GM23338 (cell line): Measurements from ENCODE around the gene PACS2. TPM values are rescaled to one million over a fixed set of nuclear protein-coding genes. Genes with fewer than 3 reads are reported as not detected.

Source experiments
- ATAC-seq: fragments of 200-7000 bp; cut with Tn5 transposase; 3 replicates; pipeline ENCODE4 v1.9.1; 2020
- DNase-seq: peaks from one replicate; pipeline ENCODE4 v3.0.0-alpha.2; 2015; ENCODE audit warnings: low spot score
- H2AFZ ChIP-seq: fragments of 200-600 bp; sonication (generic); 2 replicates; pipeline ENCODE4 v1.8.0; 2016; ENCODE audit warnings: antibody characterized with exemption, mild to moderate bottlenecking, moderate library complexity
- H3F3A ChIP-seq: fragments of 200-600 bp; sonication (generic); replicated peaks from 2 replicates; pipeline ENCODE4 v1.8.0; 2017; ENCODE audit warnings: antibody characterized with exemption, mixed run types, low read depth
- H3K27ac ChIP-seq: fragments of 200-600 bp; sonication (generic); 2 replicates; pipeline ENCODE4 v1.6.1; 2016; ENCODE audit warnings: low read depth
- H3K27me3 ChIP-seq: fragments of 200-600 bp; sonication (generic); 2 replicates; pipeline ENCODE4 v1.8.0; 2016; ENCODE audit warnings: mild to moderate bottlenecking, mixed run types, moderate library complexity; ENCODE audit not compliant: insufficient read depth
- H3K36me3 ChIP-seq: fragments of 200-600 bp; sonication (generic); 2 replicates; pipeline ENCODE4 v1.8.0; 2016; ENCODE audit warnings: mild to moderate bottlenecking; ENCODE audit not compliant: insufficient read depth
- H3K4me1 ChIP-seq: fragments of 200-600 bp; sonication (generic); 2 replicates; pipeline ENCODE4 v1.8.0; 2016; ENCODE audit warnings: mild to moderate bottlenecking, moderate library complexity; ENCODE audit not compliant: insufficient read depth
- H3K4me2 ChIP-seq: fragments of 200-600 bp; sonication (generic); 2 replicates; pipeline ENCODE4 v1.7.1; 2017; ENCODE audit warnings: mixed run types
- H3K4me3 ChIP-seq: fragments of 200-600 bp; sonication (generic); 2 replicates; pipeline ENCODE4 v1.6.1; 2016; ENCODE audit warnings: mixed run types
- H3K79me2 ChIP-seq: fragments of 200-600 bp; sonication (generic); replicated peaks from 2 replicates; pipeline ENCODE4 v1.8.0; 2017; ENCODE audit warnings: mild to moderate bottlenecking; ENCODE audit not compliant: insufficient read depth
- H3K9me2 ChIP-seq: fragments of 200-600 bp; sonication (generic); 2 replicates; pipeline ENCODE4 v1.8.0; 2017; ENCODE audit not compliant: insufficient read depth
- H4K20me1 ChIP-seq: fragments of 200-600 bp; sonication (generic); replicated peaks from 2 replicates; pipeline ENCODE4 v1.8.0; 2017; ENCODE audit warnings: mild to moderate bottlenecking; ENCODE audit not compliant: insufficient read depth
- H3K27ac Mint-ChIP-seq: 2 replicates; pipeline ENCODE4 v1.8.0; 2020; ENCODE audit warnings: inconsistent platforms, mild to moderate bottlenecking, moderate library complexity, mixed read lengths
- H3K27me3 Mint-ChIP-seq: 3 replicates; pipeline ENCODE4 v1.8.0; 2022; ENCODE audit warnings: low read depth, mild to moderate bottlenecking, moderate library complexity, mixed read lengths, inconsistent platforms; ENCODE audit not compliant: insufficient read depth, poor library complexity
- H3K36me3 Mint-ChIP-seq: 3 replicates; pipeline ENCODE4 v1.8.0; 2021; ENCODE audit warnings: low read depth, mild to moderate bottlenecking, inconsistent platforms, moderate library complexity, mixed read lengths
- H3K4me1 Mint-ChIP-seq: 3 replicates; pipeline ENCODE4 v1.8.0; 2020; ENCODE audit warnings: mild to moderate bottlenecking, inconsistent platforms, mixed read lengths
- H3K4me3 Mint-ChIP-seq: 3 replicates; pipeline ENCODE4 v1.8.0; 2021; ENCODE audit warnings: moderate library complexity, mild to moderate bottlenecking, inconsistent platforms, mixed read lengths
- H3K9me3 Mint-ChIP-seq: 3 replicates; pipeline ENCODE4 v1.8.0; 2020; ENCODE audit warnings: moderate library complexity, mild to moderate bottlenecking, inconsistent platforms, mixed read lengths
- CREB1 ChIP-seq: fragments of 250-450 bp; sonication (Bioruptor Pico); IDR thresholded peaks from 2 replicates; pipeline ENCODE4 v1.5.0; 2020; ENCODE audit warnings: low read depth, mild to moderate bottlenecking, moderate library complexity
- CTCF ChIP-seq, 2 experiments: fragments of 200-600 bp in 1 of 2; sonication (generic) in 1 of 2; conservative IDR thresholded peaks; 2 replicates each; pipeline versions ENCODE4 v1.5.1 to v1.6.1; 2016 to 2017; ENCODE audit warnings: antibody characterized with exemption in 2 of 2, low read depth in 2 of 2, mild to moderate bottlenecking in 2 of 2, moderate library complexity in 1 of 2
- ETS1 ChIP-seq: IDR thresholded peaks from 2 replicates; pipeline ENCODE4 v1.6.1; 2016; ENCODE audit warnings: antibody characterized with exemption
- EZH2 ChIP-seq: fragments of 200-600 bp; sonication (generic); IDR thresholded peaks from one replicate; pipeline ENCODE4 v1.8.0; 2017; ENCODE audit warnings: antibody characterized with exemption, mild to moderate bottlenecking, low read depth; ENCODE audit not compliant: unreplicated experiment
- EZH2phosphoT487 ChIP-seq: fragments of 200-600 bp; sonication (generic); IDR thresholded peaks from one replicate; pipeline ENCODE4 v1.8.1; 2018; ENCODE audit warnings: antibody characterized with exemption; ENCODE audit not compliant: unreplicated experiment
- JUNB ChIP-seq: IDR thresholded peaks from one replicate; pipeline ENCODE4 v1.6.1; 2016; ENCODE audit warnings: antibody characterized with exemption; ENCODE audit not compliant: unreplicated experiment
- NANOG ChIP-seq: IDR thresholded peaks from 2 replicates; pipeline ENCODE4 v1.6.1; 2016; ENCODE audit warnings: antibody characterized with exemption, borderline replicate concordance
- POLR2AphosphoS5 ChIP-seq: IDR thresholded peaks from 2 replicates; pipeline ENCODE4 v1.6.1; 2016; ENCODE audit warnings: antibody characterized with exemption, low read depth
- REST ChIP-seq: IDR thresholded peaks from one replicate; pipeline ENCODE4 v1.6.1; 2018; ENCODE audit warnings: antibody characterized with exemption; ENCODE audit not compliant: unreplicated experiment
- STAT1 ChIP-seq: IDR thresholded peaks from one replicate; pipeline ENCODE4 v1.6.1; 2016; ENCODE audit warnings: antibody characterized with exemption; ENCODE audit not compliant: unreplicated experiment
- ZNF114 ChIP-seq: fragments of 250-450 bp; sonication (Bioruptor Pico); IDR thresholded peaks from 2 replicates; pipeline ENCODE4 v1.5.0; 2020; ENCODE audit warnings: mild to moderate bottlenecking, moderate library complexity
- ZNF331 ChIP-seq: fragments of 250-450 bp; sonication (Bioruptor Pico); IDR thresholded peaks from 2 replicates; pipeline ENCODE4 v1.5.0; 2020; ENCODE audit warnings: low read depth, mild to moderate bottlenecking, moderate library complexity
- polyA plus RNA-seq: library from polyadenylated mRNA; unstranded; fragments of >200 nt; fragmentation: Nextera tagmentation; extraction: Ambion mirVana; gene quantifications from 2 replicates; pipeline ENCODE4 v1.2.1, GENCODE V29; 2016
- total RNA-seq: library from RNA; depleted of rRNA; stranded (reverse); fragments of >200 nt; shearing (Covaris generic); gene quantifications from 2 replicates; pipeline ENCODE4 v1.2.3, GENCODE V29; 2014
- TF ChIP-seq, protein P1 (sequence below): fragments of 250-450 bp; sonication (Bioruptor Pico); IDR thresholded peaks from 2 replicates; pipeline ENCODE4 v1.5.0; 2020; ENCODE audit warnings: mild to moderate bottlenecking, moderate library complexity

The PACS2 gene
- total and polyA plus RNA-seq, 2 experiments from 2014 or later, result 22.5 to 79.0 TPM

DNA sequence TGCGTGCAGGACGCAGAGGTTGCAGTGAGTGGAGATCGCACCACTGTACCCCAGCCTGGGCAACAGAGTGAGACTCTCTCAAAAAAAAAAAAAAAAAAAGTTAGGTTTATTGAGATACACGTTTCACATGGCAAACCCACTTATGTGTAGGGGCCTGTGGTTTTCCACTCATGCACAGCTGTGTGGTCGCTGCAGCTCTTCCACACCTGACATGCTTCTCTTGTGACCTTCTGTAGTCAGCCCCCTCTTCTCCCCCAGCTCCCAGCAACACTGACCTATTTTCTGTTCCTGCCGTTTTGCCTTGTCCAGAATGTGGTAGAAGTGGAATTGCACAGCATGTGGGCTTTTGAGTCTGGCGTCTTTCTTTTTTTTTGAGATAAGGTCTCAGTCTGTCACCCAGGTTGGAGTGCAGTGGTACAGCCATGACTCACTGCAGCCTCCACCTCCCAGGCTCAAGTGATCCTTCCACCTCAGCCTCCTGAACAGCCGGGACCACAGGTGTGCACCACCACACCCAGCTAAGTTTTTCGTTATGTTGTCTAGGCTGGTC lies 113.5 kb downstream of the PACS2 start:
- Histone ChIP-seq H3K4me3 (no peak overlapping the region), H3K27me3 (no peaks in the 10 kb centered on the region), H3K4me1 (peaks cover 3% of the 10 kb centered on the region; the same call in 1 of the 2 replicates), H3K36me3 (no peaks in the 10 kb centered on the region), H3K4me2 (no peak overlapping the region), H3K79me2 (peaks cover 98% of the 10 kb centered on the region), H3K27ac (no peak overlapping the region), H2AFZ (no peak overlapping the region), H3F3A (0 out of 2 replicates have a peak, but pooled peaks cover 2% of the 10 kb centered on the region), H4K20me1 (peaks cover 86% of the 10 kb centered on the region), H3K9me2 (no peaks in the 10 kb centered on the region)
- no peak overlapping the region for H3K4me3 Mint-ChIP-seq
- H3K27ac Mint-ChIP-seq, result no peak overlapping the region
- TF ChIP-seq CREB1 (CRISPR knock-in tag) (no peak), EZH2 (no peak), EZH2phosphoT487 (no peak), REST (no peak), ZNF331 (CRISPR knock-in tag) (no peak), ETS1 (no peak), NANOG (no peak), POLR2AphosphoS5 (no peak), ZNF114 (CRISPR knock-in tag) (no peak), JUNB (no peak), CTCF (conservative IDR thresholded peaks at IDR 0.05; ENCODE audit: low read depth in 2 of 2) (no peak), STAT1 (no peak)
- TF ChIP-seq, protein P1, sequence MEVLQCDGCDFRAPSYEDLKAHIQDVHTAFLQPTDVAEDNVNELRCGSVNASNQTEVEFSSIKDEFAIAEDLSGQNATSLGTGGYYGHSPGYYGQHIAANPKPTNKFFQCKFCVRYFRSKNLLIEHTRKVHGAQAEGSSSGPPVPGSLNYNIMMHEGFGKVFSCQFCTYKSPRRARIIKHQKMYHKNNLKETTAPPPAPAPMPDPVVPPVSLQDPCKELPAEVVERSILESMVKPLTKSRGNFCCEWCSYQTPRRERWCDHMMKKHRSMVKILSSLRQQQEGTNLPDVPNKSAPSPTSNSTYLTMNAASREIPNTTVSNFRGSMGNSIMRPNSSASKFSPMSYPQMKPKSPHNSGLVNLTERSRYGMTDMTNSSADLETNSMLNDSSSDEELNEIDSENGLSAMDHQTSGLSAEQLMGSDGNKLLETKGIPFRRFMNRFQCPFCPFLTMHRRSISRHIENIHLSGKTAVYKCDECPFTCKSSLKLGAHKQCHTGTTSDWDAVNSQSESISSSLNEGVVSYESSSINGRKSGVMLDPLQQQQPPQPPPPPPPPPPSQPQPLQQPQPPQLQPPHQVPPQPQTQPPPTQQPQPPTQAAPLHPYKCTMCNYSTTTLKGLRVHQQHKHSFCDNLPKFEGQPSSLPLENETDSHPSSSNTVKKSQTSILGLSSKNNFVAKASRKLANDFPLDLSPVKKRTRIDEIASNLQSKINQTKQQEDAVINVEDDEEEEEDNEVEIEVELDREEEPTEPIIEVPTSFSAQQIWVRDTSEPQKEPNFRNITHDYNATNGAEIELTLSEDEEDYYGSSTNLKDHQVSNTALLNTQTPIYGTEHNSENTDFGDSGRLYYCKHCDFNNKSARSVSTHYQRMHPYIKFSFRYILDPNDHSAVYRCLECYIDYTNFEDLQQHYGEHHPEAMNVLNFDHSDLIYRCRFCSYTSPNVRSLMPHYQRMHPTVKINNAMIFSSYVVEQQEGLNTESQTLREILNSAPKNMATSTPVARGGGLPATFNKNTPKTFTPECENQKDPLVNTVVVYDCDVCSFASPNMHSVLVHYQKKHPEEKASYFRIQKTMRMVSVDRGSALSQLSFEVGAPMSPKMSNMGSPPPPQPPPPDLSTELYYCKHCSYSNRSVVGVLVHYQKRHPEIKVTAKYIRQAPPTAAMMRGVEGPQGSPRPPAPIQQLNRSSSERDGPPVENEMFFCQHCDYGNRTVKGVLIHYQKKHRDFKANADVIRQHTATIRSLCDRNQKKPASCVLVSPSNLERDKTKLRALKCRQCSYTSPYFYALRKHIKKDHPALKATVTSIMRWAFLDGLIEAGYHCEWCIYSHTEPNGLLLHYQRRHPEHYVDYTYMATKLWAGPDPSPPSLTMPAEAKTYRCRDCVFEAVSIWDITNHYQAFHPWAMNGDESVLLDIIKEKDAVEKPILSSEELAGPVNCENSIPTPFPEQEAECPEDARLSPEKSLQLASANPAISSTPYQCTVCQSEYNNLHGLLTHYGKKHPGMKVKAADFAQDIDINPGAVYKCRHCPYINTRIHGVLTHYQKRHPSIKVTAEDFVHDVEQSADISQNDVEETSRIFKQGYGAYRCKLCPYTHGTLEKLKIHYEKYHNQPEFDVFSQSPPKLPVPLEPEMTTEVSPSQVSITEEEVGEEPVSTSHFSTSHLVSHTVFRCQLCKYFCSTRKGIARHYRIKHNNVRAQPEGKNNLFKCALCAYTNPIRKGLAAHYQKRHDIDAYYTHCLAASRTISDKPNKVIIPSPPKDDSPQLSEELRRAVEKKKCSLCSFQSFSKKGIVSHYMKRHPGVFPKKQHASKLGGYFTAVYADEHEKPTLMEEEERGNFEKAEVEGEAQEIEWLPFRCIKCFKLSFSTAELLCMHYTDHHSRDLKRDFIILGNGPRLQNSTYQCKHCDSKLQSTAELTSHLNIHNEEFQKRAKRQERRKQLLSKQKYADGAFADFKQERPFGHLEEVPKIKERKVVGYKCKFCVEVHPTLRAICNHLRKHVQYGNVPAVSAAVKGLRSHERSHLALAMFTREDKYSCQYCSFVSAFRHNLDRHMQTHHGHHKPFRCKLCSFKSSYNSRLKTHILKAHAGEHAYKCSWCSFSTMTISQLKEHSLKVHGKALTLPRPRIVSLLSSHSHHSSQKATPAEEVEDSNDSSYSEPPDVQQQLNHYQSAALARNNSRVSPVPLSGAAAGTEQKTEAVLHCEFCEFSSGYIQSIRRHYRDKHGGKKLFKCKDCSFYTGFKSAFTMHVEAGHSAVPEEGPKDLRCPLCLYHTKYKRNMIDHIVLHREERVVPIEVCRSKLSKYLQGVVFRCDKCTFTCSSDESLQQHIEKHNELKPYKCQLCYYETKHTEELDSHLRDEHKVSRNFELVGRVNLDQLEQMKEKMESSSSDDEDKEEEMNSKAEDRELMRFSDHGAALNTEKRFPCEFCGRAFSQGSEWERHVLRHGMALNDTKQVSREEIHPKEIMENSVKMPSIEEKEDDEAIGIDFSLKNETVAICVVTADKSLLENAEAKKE (CRISPR knock-in tag), result no peak
- H3K4me1 Mint-ChIP-seq, result peaks cover 3% of the 10 kb centered on the region
- no peak for ATAC-seq
- peaks cover 2% of the 10 kb centered on the region for H3K27me3 Mint-ChIP-seq
- H3K9me3 Mint-ChIP-seq, result no peaks in the 10 kb centered on the region; the same call in 2 of the 3 replicates
- DNase-seq, result no peak
- H3K36me3 Mint-ChIP-seq, result peaks cover 51% of the 10 kb centered on the region
